ENCODE data around the gene HECTD4. TPM values are rescaled to one million over a fixed set of nuclear protein-coding genes. Genes with fewer than 3 reads are reported as not detected.

HECTD4 gene
- total RNA-seq, 2 experiments from 2014 or later = 22.2 to 23.8 TPM

Small RNA genes lying within 50 kb of the gene (microRNA-seq; reads per million reads assigned to microRNA genes)
- not detected for gene MIR6861 (ENCODE audit: borderline replicate concordance)

Other genes with a start within 250 kb of the HECTD4 start
- 1,000 to 10,000 TPM; 2,097 to 2,202 TPM for gene RPL6, start 27.2 kb upstream of the HECTD4 start, total RNA-seq
- 100 to 1,000 TPM; 129 to 134 TPM for gene PTPN11, start 36.5 kb upstream of the HECTD4 start, total RNA-seq

All from activated CD4-positive, alpha-beta T cell treated with anti-CD3 and anti-CD28 coated beads for 36 hours (primary cell).